ENCODE measurements around the gene HDDC2.

- TF ChIP-seq, protein P1, sequence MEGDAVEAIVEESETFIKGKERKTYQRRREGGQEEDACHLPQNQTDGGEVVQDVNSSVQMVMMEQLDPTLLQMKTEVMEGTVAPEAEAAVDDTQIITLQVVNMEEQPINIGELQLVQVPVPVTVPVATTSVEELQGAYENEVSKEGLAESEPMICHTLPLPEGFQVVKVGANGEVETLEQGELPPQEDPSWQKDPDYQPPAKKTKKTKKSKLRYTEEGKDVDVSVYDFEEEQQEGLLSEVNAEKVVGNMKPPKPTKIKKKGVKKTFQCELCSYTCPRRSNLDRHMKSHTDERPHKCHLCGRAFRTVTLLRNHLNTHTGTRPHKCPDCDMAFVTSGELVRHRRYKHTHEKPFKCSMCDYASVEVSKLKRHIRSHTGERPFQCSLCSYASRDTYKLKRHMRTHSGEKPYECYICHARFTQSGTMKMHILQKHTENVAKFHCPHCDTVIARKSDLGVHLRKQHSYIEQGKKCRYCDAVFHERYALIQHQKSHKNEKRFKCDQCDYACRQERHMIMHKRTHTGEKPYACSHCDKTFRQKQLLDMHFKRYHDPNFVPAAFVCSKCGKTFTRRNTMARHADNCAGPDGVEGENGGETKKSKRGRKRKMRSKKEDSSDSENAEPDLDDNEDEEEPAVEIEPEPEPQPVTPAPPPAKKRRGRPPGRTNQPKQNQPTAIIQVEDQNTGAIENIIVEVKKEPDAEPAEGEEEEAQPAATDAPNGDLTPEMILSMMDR (IDR thresholded peaks at IDR 0.05), result no peak
- no peak for TF ChIP-seq POLR2A (IDR thresholded peaks at IDR 0.05)
Observed at GRCh38 chr6:125346201-125346925, 44.6 kb upstream of the HDDC2 start.
